HG02884 (cell line): ENCODE measurements around the gene LMAN2L.

Experiments used
- ATAC-seq: cut with Tn5 transposase; IDR thresholded peaks from one replicate; pipeline ENCODE4 v1.9.1; 2021; ENCODE audit warnings: mild to moderate bottlenecking, moderate library complexity; ENCODE audit not compliant: unreplicated experiment

LMAN2L gene

GRCh38 chr2:96760986-96761832 lies 21.3 kb upstream of the LMAN2L start:
- ATAC-seq: peak; percentile 42

GRCh38 chr2:96760036-96760985 lies 20.4 kb upstream of the LMAN2L start, which contains the start of gene CNNM4:
CNNM4 (plus strand) TSS chr2:96760902; CDS start chr2:96761000, 98 bp downstream.
- ATAC-seq: peak; percentile 77

DNA sequence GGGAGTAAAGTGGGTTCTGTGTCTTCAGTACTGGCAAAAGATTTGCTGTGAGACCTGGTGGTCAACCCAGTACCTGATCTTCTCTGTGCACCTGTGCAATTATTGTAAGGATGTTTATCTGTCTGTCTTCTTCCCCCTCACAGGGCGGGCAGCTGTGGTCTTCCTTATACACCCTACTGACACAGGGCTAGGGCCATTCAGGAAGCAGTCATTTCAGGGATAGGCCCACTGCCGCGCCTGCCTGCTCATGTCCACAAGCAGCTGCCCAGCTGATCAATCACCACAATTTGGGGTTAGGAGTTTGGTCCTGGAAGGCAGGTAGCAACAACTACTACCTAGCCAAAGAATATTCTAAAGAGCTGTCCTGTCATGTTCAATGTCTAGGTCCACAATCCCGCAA lies 19.7 kb upstream of the LMAN2L start:
- no peak for ATAC-seq

DNA sequence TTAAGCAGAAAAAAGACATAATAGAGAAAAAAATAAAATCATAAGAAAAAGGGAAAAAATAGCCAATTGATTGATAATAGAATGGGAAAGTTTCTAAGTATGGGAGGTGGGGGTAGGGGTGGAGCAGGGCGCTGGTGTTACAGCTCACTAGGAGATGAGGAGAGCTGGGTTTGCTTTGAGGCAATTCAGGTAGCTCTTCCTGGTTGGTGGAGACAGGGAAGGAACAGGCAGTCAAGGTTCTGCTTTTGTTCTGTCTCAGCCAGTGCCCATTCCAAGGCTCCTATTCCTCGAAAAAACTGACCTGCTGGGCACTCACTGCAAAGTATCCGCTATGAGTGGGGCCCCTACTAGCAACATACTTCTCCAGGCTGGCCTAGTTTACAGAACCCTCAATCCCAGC lies 19.1 kb upstream of the LMAN2L start:
- no peak for ATAC-seq

- no peak for ATAC-seq
Observed at GRCh38 chr2:96757477-96757860, 17.6 kb upstream of the LMAN2L start.

DNA sequence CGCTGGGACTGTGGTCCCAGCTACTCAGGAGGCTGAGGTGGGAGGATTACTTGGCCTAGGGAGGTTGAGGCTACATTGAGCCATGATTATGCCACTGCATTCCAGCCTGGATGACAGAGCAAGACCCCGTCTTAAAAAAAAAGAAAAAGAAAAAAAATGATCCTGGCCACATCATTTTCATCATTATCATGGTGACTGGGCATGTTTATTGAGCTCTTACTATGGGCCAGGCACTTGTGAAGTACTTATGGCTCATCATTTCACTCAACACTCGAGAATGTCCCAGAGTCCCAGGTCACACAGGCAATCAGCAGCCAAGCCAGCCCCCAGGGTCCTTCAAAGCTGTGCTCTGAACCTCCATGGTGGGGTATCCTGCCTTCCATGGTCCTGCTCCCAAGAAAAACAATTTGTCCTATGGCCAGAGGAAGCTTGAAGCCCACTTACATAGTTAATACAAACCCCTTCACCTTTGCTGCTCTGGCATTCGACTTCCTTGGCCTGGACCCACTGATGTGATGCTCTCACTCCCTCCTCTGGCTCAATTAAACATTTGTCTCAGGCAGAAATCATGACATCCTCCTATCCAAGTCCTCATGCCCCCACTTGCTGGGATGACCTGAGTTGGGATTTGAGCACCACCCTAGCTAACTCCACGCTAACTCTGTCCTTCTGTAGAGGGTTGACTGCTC lies 17.1 kb upstream of the LMAN2L start:
- ATAC-seq: no peak

- ATAC-seq: no peak
Observed at GRCh38 chr2:96754317-96754716, 14.5 kb upstream of the LMAN2L start.

DNA sequence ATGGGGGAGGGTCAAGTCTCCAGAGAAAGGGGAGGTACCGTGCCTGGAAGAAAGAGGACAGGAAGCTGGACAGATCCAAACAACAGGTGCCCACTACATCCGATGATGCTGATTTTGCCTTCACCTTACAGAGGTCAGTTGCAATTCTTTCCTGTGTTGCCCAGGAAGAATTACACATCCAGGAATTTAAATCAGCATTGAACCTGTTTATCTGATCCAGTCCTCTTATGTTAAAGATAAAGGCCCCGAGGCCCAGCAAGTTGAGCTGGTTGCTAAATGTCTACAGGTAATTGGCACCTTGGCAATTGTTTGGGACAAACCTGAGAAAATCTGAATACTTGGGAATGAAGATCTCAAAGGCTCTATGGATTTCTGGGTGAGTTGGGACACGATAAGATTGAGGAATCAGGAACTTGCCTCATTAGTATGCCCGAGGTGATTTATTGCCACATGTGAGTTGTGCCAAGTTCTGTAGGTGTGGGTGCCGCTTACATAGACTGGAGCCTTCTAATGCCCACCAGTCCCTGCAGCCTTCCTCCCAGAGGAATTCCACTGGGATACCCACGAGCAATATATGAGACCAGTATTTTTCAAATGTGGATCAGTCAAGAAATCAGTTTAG lies 13.9 kb upstream of the LMAN2L start:
- ATAC-seq: no peak

GRCh38 chr2:96751800-96752199 lies 11.9 kb upstream of the LMAN2L start:
- ATAC-seq: no peak

DNA sequence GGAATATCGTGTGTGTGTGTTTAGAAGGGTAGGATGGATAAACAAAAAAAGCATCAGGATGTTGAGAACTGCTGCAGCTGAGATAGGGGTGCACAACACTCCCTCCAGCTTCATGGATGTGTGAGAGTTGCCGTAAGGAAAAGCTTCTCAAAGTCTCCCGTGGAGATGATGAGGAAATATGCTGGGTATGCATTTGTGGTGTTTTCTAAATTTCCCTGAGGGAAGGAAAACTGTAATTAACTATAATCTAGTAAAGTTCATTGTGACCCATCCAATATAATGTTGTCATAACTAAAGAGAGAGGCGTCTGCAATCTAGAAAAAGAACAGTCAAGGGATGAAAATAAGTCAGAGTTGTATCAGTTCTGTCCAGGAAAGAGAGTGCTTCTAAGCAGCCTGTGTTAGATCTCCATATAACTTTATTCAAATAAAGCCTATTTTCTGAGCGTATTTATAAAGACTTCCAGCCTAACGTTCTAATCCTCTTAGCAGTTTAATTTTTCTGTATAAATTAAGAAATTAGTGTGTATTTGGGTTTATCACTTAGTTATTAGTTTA lies 7.3 kb upstream of the LMAN2L start:
- ATAC-seq: no peak

DNA sequence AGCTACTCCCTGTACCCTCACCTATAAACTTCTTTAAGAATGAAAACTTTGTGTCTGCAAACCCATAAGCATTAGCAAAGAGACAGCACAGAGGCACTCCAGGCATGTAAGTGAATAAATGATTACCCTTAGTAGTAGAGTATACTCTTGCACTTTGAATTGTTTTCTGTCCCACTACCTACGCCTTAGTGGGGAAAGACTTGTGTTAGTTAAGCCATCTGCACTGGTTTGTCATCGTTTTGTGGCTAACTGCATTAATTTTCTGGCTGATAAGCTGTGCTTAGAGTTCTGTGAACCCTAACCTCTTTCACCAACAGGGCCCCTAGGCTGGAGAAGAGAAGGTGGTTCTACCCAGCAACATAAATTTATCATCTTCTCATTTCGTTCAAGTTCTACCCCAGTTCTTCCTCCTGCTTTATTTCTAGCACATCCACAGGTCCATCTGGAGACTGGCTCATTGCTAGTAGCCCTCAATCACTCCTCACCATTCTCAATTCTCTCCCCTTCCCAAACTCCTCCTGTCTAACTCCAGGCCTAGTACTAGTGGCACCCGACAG lies 710 bp downstream of the LMAN2L start:
- no peak for ATAC-seq

- ATAC-seq: no peak
Observed at GRCh38 chr2:96737831-96738230, 2.0 kb downstream of the LMAN2L start.

GRCh38 chr2:96737251-96737650 lies 2.6 kb downstream of the LMAN2L start:
- ATAC-seq: no peak

- no peak for ATAC-seq
Observed at GRCh38 chr2:96734880-96735583, 4.8 kb downstream of the LMAN2L start.

- no peak for ATAC-seq
Observed at GRCh38 chr2:96733931-96734330, 5.9 kb downstream of the LMAN2L start.

- no peak for ATAC-seq
Observed at GRCh38 chr2:96730212-96730611, 9.7 kb downstream of the LMAN2L start.

DNA sequence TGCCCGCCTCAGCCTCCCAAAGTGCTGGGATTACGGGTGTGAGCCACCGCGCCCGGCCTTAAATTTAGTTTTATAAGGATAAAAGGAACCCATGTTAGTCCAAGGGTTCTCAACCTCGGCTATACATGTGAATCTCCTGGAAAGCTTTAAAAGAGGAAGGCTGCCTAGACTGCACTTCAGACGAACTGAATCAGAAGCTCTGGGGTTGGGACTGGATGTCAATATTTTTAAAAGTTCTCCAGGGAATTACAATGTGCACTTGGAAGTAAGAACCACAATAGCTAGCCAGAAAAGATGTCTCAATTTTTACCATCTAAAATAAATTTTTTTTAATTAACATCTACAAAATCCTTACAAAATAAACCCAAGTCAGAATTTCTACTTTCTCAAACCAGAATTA lies 10.1 kb downstream of the LMAN2L start:
- no peak for ATAC-seq

DNA sequence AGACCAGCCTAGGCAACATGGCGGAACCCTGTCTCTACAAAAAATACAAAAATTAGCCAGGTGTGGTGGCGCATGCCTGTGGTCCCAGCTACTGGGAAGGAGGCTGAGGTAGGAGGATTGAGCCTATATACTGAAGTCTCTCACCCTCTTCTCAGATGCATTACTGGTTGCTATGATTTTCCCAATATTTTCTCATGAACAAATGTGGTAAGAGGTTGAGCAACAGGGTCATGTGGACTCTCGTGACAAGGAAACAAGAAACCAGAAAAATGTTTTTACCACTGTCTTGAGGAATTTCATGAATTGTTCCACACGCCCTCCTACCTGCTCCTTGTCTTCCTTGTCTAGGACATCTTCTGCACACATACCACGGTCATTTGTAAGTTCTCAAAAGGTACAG lies 12.4 kb downstream of the LMAN2L start:
- ATAC-seq: no peak

GRCh38 chr2:96726131-96726530 lies 13.7 kb downstream of the LMAN2L start:
- ATAC-seq: no peak
